NCI-H1694 (cell line): Measurements from ENCODE around the gene B3GALT6.

Experiments used
- DNase-seq: peaks from one replicate; lab custom pipeline; 2025; lab: John Stamatoyannopoulos, UW

B3GALT6 gene

GRCh38 chr1:1202831-1203560 lies 29.0 kb upstream of the B3GALT6 start:
- DNase-seq: no peak

- DNase-seq: no peak
Observed at GRCh38 chr1:1203561-1204424, 28.2 kb upstream of the B3GALT6 start.

- DNase-seq: no peak
Observed at GRCh38 chr1:1204425-1204920, 27.6 kb upstream of the B3GALT6 start.

- no peak for DNase-seq
Observed at GRCh38 chr1:1204998-1205768, 26.9 kb upstream of the B3GALT6 start.

- DNase-seq: no peak
Observed at GRCh38 chr1:1205769-1206375, 26.2 kb upstream of the B3GALT6 start.

GRCh38 chr1:1206376-1206965 lies 25.6 kb upstream of the B3GALT6 start, which contains the start of gene TNFRSF18:
TNFRSF18 (minus strand) TSS chr1:1206592; CDS start chr1:1206571, 21 bp downstream.
- no peak for DNase-seq

- no peak for DNase-seq
Observed at GRCh38 chr1:1206966-1207531, 25.0 kb upstream of the B3GALT6 start.

GRCh38 chr1:1207571-1207892 lies 24.5 kb upstream of the B3GALT6 start:
- DNase-seq: no peak

GRCh38 chr1:1208713-1209433 lies 23.2 kb upstream of the B3GALT6 start:
- DNase-seq: no peak

- no peak for DNase-seq
Observed at GRCh38 chr1:1210726-1211540, 21.1 kb upstream of the B3GALT6 start.

GRCh38 chr1:1211541-1212441 lies 20.2 kb upstream of the B3GALT6 start:
- no peak for DNase-seq

- DNase-seq: no peak
Observed at GRCh38 chr1:1212780-1213344, 19.2 kb upstream of the B3GALT6 start.

GRCh38 chr1:1213345-1214265 lies 18.4 kb upstream of the B3GALT6 start, which contains the start of gene TNFRSF4:
TNFRSF4 (minus strand) TSS chr1:1214153; CDS start chr1:1214127, 26 bp downstream.
- no peak for DNase-seq

GRCh38 chr1:1215080-1215676 lies 16.9 kb upstream of the B3GALT6 start:
- no peak for DNase-seq

- no peak for DNase-seq
Observed at GRCh38 chr1:1215881-1216605, 16.0 kb upstream of the B3GALT6 start.
